ENCODE measurements around the gene SCFD2. TPM values are rescaled to one million over a fixed set of nuclear protein-coding genes. Genes with fewer than 3 reads are reported as not detected.

Gene SCFD2
- total and polyA plus RNA-seq, 12 donors = 2.9 to 15.0 (median 9.7) TPM

- DNase-seq (no peak), ATAC-seq (peak in 2 of 8 donors; percentile 13 to 23)
- TF ChIP-seq, protein P1, sequence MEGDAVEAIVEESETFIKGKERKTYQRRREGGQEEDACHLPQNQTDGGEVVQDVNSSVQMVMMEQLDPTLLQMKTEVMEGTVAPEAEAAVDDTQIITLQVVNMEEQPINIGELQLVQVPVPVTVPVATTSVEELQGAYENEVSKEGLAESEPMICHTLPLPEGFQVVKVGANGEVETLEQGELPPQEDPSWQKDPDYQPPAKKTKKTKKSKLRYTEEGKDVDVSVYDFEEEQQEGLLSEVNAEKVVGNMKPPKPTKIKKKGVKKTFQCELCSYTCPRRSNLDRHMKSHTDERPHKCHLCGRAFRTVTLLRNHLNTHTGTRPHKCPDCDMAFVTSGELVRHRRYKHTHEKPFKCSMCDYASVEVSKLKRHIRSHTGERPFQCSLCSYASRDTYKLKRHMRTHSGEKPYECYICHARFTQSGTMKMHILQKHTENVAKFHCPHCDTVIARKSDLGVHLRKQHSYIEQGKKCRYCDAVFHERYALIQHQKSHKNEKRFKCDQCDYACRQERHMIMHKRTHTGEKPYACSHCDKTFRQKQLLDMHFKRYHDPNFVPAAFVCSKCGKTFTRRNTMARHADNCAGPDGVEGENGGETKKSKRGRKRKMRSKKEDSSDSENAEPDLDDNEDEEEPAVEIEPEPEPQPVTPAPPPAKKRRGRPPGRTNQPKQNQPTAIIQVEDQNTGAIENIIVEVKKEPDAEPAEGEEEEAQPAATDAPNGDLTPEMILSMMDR (IDR thresholded peaks at IDR 0.05) = peak in 1 of 9 donors; percentile 9
- Histone ChIP-seq H3K36me3 (no peaks in the 10 kb centered on the region), H3K4me1 (peaks cover 0 to 22% (median 13%) of the 10 kb centered on the region in 9 donors), H3K4me3 (no peak overlapping the region), H3K27ac (peak overlapping the region in 1 of 10 donors; percentile 1), H3K27me3 (no peaks in the 10 kb centered on the region), H3K9me3 (no peaks in the 10 kb centered on the region)
- WGBS, 2 donors = 47 to 53% methylated on average over 3 of the region's 3 CpGs
- intact Hi-C loops (cut with DNase I) = loop anchor here (2.0 to 10.0 kb wide), 19 partner anchors 71 to 878 kb away; partner anchors contain the start of gene USP46 (in 1 of the 10)
Observed at GRCh38 chr4:52982946-52983340, 382.9 kb downstream of the SCFD2 start.

DNA sequence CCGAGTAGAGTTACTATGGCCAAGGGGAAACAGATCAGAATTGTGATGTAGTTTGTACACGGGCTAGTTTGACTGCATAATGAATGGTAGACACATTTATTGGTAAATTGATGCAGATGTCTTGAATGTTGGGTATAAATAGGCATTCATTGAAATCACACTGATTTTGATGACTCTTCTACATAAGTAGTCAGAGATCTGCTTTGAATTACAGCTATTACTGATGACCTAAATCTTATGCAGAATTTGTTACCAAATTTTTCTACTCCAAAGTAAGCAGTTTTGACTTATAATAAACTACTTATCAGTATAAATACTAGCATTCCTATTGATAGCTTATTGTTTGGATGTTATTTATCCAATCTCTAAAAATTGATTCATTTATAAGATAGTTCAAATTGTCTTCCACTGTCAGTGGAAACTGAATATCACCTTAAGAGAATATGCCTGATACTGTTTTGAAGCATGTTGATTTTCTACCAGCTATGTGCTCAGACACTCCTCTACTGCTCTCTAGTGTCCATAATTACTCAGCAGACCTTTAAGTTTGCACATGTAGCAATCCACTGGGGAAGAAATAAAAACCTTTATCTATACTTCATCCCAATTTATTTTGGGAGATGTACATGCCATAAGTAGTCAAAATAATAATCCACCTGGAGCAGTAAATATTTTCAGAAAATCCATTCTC lies 383.5 kb downstream of the SCFD2 start:
- DNase-seq = no peak
- 66 to 68% methylated on average over 2 of the region's 2 CpGs for WGBS, 2 donors
- no peaks in the 10 kb centered on the region for H3K36me3 ChIP-seq

GRCh38 chr4:52979821-52980590 lies 385.9 kb downstream of the SCFD2 start:
- H3K4me3 ChIP-seq = no peak overlapping the region
- no peak for DNase-seq
- 94 to 96% methylated on average over 3 of the region's 3 CpGs for WGBS, 2 donors
- H3K36me3 ChIP-seq = no peaks in the 10 kb centered on the region
- H3K27ac ChIP-seq = no peak overlapping the region
- intact Hi-C loops (cut with DNase I) = loop anchor here (2.0 to 10.0 kb wide), 17 partner anchors 65 to 875 kb away; partner anchors contain the start of gene USP46 (in 1 of the 10)
- TF ChIP-seq, protein P1 (IDR thresholded peaks at IDR 0.05) = no peak
- H3K4me1 ChIP-seq = peaks cover 0 to 35% (median 13%) of the 10 kb centered on the region in 9 donors
- no peak for ATAC-seq
- H3K9me3 ChIP-seq = peaks cover 0 to 7% (median 0%) of the 10 kb centered on the region in 11 donors
- H3K27me3 ChIP-seq = no peaks in the 10 kb centered on the region

More for the DNA sequence above, 383.5 kb downstream of the SCFD2 start:
- Histone ChIP-seq H3K4me1 (peaks cover 0 to 24% (median 13%) of the 10 kb centered on the region in 9 donors), H3K4me3 (no peak overlapping the region), H3K27ac (peak overlapping the region in 1 of 10 donors; percentile 1), H3K27me3 (no peaks in the 10 kb centered on the region), H3K9me3 (no peaks in the 10 kb centered on the region)
- intact Hi-C loops (cut with DNase I) = loop anchor here (2.0 to 10.0 kb wide), 19 partner anchors 70 to 878 kb away; partner anchors contain the start of gene USP46 (in 1 of the 10)
- peak; percentile 76 to 91 (median 86) for ATAC-seq
- TF ChIP-seq, protein P1 (IDR thresholded peaks at IDR 0.05) = peak; percentile 33 to 82 (median 72)

- peaks cover 0 to 33% (median 11%) of the 10 kb centered on the region in 9 donors for H3K4me1 ChIP-seq
- intact Hi-C loops (cut with DNase I) = loop anchor here in 1 of 10 donors (10.0 kb wide), 1 partner anchor 64 kb away; no protein-coding TSS in a partner anchor
- TF ChIP-seq, protein P1 (IDR thresholded peaks at IDR 0.05) = no peak
Observed at GRCh38 chr4:52979020-52979419, 386.8 kb downstream of the SCFD2 start.

More at GRCh38 chr4:52979020-52979419, 386.8 kb downstream of the SCFD2 start:
- DNase-seq = no peak
- H3K9me3 ChIP-seq = peaks cover 0 to 11% (median 0%) of the 10 kb centered on the region in 11 donors
- no peaks in the 10 kb centered on the region for H3K27me3 ChIP-seq
- no peak overlapping the region for H3K4me3 ChIP-seq
- no peaks in the 10 kb centered on the region for H3K36me3 ChIP-seq
- no peak overlapping the region for H3K27ac ChIP-seq
- WGBS, 2 donors = 84 to 92% methylated on average over 1 of the region's 1 CpG
- ATAC-seq = no peak

All from heart right ventricle (tissue), 16 donors.